ENCODE measurements around the gene BMP6. TPM values are rescaled to one million over a fixed set of nuclear protein-coding genes. Genes with fewer than 3 reads are reported as not detected.

BMP6 gene
- total RNA-seq, 1 donor = 1.7 TPM

DNA sequence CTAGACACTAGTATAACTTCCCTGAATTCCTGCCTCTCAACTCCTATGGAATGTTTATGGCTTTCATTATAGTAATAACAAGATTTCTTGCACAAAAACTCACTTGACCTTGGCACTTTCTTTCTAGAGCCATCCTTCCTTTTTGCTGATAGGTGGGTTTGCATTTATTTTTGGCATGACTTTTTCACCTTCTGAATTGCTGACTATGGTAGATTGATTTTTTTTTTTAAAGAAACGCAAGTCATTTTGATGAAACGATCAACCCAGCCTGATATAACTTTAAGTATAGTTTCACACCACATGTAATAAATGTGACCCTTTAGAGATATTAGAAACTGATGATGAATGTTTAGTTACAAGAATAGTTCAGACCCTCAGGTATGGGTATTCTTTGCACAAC, 61.8 kb downstream of the BMP6 start:
- no peak overlapping the region for H3K4me3 ChIP-seq (ENCODE audit: low read depth, low read length)
- DNase-seq (ENCODE audit: low read depth) = no peak
- TF ChIP-seq, protein P1, sequence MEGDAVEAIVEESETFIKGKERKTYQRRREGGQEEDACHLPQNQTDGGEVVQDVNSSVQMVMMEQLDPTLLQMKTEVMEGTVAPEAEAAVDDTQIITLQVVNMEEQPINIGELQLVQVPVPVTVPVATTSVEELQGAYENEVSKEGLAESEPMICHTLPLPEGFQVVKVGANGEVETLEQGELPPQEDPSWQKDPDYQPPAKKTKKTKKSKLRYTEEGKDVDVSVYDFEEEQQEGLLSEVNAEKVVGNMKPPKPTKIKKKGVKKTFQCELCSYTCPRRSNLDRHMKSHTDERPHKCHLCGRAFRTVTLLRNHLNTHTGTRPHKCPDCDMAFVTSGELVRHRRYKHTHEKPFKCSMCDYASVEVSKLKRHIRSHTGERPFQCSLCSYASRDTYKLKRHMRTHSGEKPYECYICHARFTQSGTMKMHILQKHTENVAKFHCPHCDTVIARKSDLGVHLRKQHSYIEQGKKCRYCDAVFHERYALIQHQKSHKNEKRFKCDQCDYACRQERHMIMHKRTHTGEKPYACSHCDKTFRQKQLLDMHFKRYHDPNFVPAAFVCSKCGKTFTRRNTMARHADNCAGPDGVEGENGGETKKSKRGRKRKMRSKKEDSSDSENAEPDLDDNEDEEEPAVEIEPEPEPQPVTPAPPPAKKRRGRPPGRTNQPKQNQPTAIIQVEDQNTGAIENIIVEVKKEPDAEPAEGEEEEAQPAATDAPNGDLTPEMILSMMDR (IDR thresholded peaks at IDR 0.05; ENCODE audit: insufficient read depth, low read depth, low read length) = no peak

DNA sequence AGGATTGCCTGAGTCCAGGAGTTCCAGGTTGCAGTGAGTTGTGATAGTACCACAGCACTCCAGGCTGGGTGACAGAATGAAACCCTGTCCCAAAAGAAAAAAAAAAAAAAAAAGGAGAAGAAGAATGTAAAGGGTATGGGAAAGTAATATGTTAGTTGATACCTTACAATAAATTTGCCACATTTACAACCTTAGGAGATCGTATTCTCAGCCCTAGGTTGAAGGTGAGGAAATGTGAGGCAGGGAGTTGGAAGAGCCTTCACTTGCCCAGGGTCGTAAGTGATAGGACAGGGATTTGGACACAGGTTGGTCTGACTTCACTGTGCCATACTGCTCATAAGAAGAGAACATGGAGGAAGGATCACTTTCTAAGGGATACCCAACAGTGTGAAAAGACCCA, 68.6 kb downstream of the BMP6 start:
- DNase-seq (ENCODE audit: low read depth) = no peak
- no peak overlapping the region for H3K4me3 ChIP-seq (ENCODE audit: low read depth, low read length)
- TF ChIP-seq, protein P1 (IDR thresholded peaks at IDR 0.05; ENCODE audit: insufficient read depth, low read depth, low read length) = no peak

DNA sequence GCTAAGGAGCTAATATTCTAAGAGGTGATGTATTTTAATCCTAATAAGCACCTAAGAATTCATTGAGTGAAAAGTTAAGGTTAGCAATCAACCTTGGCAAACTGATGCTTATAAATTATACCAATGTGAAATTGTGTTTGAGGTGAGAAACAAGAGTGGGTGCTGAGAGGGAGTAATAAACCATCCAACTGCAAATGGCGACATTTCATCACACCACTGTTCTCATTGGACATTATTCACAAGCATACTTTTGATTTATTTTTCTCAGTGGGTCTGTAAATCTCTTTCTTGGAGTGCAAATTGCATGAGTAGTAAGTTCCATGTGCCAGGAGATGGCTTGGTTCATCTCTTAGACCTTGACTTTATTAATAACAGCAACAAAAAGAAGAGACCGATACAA, 71.5 kb downstream of the BMP6 start:
- no peak overlapping the region for H3K4me3 ChIP-seq (ENCODE audit: low read depth, low read length)
- no peak for DNase-seq (ENCODE audit: low read depth)
- TF ChIP-seq, protein P1 (IDR thresholded peaks at IDR 0.05; ENCODE audit: insufficient read depth, low read depth, low read length) = no peak

DNA sequence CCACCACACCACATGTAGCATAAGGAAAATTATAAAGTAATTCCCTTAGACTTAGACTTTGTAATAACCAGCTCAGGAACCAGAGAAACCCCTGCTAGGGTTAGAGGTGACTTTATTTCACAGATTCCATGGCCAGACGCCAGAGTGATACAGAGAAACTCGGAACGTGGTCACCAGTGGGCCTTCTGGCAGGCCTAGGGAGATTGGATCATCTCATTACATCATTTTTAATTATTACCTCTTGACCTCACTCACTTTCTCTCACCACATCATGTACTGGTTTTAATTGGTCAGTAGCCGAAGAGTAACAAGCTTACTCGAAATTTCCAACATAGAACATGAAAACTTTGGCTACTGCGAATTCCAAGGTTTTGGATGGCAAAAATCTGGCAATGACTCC, 72.9 kb downstream of the BMP6 start:
- H3K4me3 ChIP-seq (ENCODE audit: low read depth, low read length) = no peak overlapping the region
- DNase-seq (ENCODE audit: low read depth) = no peak
- TF ChIP-seq, protein P1 (IDR thresholded peaks at IDR 0.05; ENCODE audit: insufficient read depth, low read depth, low read length) = no peak

DNA sequence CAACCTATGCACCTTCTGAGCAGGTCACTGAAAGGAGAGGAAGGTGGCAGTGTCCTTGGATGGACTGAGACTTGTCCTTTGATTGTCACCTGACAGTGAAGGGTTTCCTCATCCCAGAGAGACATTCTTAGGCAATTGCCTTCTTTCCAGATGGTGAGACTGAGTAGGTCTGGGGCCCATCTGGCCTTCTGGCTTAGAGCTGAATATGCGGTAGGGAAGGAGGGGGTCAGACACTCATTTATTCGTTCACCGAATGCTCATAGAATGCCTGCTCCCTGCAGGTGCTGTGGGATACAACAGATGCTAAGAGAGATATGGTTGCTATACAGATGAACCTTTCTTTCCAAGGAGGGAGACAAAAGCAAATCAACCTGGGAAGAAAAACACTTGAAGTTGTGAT, 76.8 kb downstream of the BMP6 start:
- no peak overlapping the region for H3K4me3 ChIP-seq (ENCODE audit: low read depth, low read length)
- DNase-seq (ENCODE audit: low read depth) = no peak
- TF ChIP-seq, protein P1 (IDR thresholded peaks at IDR 0.05; ENCODE audit: insufficient read depth, low read depth, low read length) = no peak

DNA sequence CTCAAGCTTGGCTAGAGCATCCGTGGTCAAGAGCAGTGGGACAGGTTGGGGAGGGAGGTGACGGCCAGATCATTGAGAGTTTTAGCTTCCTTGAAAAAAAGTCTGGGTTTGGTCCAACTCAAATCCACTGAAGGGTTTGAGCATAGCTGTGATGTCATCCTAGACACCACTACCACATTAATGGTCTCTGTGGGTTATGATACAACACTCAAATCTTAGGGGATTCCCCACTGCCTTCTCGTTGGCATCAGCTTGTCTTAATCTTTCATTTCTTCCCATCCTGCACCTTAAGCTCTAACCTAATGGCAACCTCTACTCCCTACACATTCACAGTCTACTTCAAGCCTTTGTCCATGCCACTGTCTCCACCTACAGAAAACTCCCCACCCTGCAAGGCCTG, 77.3 kb downstream of the BMP6 start:
- no peak for DNase-seq (ENCODE audit: low read depth)
- TF ChIP-seq, protein P1 (IDR thresholded peaks at IDR 0.05; ENCODE audit: insufficient read depth, low read depth, low read length) = no peak
- no peak overlapping the region for H3K4me3 ChIP-seq (ENCODE audit: low read depth, low read length)

DNA sequence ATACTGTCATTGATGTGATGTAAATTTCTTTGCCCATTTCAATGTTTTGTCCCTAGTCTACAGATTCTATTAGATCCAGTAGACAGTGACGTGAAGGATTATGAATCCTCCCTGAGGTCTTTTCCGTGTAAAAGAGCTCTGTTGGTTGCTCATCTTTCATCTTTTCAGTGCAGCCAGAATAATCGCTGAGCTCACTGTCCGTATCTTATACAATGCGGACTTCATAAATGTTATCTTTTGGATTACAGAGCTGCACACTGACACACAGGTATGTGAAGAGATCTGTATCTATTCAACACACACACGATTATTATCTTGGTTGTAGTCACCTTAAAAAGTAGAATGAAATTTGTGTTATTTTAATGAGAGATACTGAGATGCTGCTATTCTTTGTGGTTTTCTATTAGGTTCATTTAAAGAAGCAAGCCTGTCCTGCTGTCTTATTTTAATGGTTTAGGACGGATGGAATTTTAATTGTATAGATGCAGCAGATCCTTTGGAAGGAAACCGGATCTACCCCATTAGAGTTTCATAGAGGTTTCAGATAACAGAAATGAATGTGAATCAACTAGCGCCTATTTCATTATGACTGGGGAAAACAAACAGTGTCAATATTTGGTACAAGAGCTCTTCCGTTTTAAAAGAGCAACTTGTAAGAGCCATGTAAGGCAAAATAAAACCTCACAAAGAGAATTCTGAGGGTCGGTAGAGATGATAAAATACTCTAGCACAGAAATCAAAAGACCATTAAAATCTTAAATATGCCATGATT, 79.4 kb downstream of the BMP6 start:
- no peak for DNase-seq (ENCODE audit: low read depth)
- TF ChIP-seq, protein P1 (IDR thresholded peaks at IDR 0.05; ENCODE audit: insufficient read depth, low read depth, low read length) = no peak

More for the DNA sequence above, 79.4 kb downstream of the BMP6 start:
- no peak overlapping the region for H3K4me3 ChIP-seq (ENCODE audit: low read depth, low read length)
